Measurements from ENCODE around the gene TRERF1.

Gene TRERF1

DNA sequence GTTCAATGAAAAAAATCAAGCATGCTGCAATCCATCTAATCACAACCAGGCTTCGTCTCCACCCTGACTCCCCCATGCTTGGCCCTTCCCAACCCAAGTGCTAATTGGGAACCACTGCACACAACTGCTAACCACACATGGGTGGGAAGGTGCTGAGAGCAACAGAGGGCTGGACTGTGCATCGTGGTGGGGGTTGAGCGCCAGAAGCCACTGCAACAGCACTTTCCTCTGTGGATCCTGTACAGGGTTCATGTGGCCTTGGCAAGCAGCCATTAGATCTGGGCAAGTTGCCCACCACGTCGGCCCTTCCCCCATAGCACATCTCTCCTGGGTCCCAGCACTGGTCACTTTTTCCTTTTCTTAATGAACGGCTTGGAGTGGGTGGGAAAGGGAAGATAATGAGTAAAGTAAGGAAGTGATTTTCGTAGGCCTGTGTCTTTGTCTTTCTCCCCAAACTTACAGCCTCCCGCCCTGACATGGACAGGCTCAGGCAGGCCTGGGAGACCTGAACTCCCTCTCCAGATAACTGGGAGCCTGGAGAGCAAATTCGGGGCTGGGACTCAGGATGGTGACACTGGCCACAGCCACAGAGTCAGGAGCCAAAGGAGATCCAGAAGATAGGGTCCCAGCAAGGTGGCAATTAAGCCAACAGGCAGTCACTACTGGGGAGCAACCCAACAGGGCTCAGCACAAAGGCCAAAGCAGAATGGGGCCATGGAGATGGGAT lies 199.7 kb downstream of the TRERF1 start:
- peak; percentile 14 to 31 for DNase-seq
- TF ChIP-seq POLR2A (IDR thresholded peaks at IDR 0.05; ENCODE audit: low read length): no peak
- no peak for TF ChIP-seq GATA1 (IDR thresholded peaks at IDR 0.05; ENCODE audit: low read depth, low read length)

DNA sequence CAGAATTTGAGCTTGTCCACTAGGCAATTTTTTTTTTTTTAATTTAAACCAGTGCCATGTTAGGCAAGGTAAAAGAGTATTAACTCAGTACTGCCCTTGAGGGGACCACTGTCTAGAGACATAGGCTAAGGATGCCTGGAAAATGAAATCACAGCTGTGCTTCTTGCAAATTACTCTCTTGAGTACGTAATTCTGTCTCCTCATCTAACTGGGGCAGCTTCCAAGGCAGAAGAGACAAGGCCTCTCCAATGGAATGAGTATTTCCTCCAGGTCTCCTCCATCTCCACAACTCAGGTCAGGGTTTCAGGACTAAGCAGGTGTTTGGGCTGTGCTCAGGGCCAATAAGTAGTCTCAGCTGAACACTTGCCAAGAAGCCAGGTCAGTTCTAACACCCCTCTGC lies 200.2 kb downstream of the TRERF1 start:
- no peak for DNase-seq
- no peak for TF ChIP-seq POLR2A (IDR thresholded peaks at IDR 0.05; ENCODE audit: low read length)
- TF ChIP-seq GATA1 (IDR thresholded peaks at IDR 0.05; ENCODE audit: low read depth, low read length): no peak

DNA sequence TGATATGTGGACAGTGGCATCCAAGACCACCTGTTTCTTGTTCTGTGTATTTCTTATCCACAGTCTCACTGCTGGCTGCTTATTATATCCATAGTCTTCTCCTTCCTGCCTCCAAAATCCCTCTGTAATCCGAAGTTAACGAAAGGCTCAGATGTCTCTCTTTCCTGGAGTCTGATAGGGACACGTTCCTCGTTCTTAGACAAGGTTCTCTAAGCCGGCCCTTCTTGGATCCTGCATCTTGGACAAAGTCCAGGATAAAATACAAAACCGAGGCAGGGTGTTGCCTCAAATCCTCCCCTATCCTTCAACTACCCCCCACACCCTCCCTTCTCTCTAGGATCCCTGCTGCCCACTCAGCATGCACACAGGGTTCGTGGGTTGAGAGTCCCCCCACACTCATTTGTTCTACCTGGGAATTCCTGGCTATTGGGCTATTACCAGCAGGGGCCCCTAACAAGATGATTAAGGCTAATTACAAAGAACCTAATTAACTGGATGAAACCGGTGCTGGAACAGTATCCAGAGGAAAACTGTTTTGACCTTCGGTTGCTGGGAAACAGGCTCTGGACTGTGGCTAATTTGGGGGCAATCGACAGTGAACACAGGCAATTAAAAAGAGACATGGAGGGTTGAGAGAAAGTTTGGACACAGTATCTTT lies 201.3 kb downstream of the TRERF1 start:
- TF ChIP-seq GATA1 (IDR thresholded peaks at IDR 0.05; ENCODE audit: low read depth, low read length) (no peak), POLR2A (IDR thresholded peaks at IDR 0.05; ENCODE audit: low read length) (no peak)

GRCh38 chr6:42249279-42249678 lies 202.4 kb downstream of the TRERF1 start:
- TF ChIP-seq GATA1 (IDR thresholded peaks at IDR 0.05; ENCODE audit: low read depth, low read length): no peak
- DNase-seq: no peak

More for the DNA sequence above, 201.3 kb downstream of the TRERF1 start:
- DNase-seq: no peak

- TF ChIP-seq POLR2A (IDR thresholded peaks at IDR 0.05; ENCODE audit: low read length): no peak
- TF ChIP-seq GATA1 (IDR thresholded peaks at IDR 0.05; ENCODE audit: low read depth, low read length): no peak
- DNase-seq: no peak
Measured at GRCh38 chr6:42243046-42243445, 208.7 kb downstream of the TRERF1 start.

DNA sequence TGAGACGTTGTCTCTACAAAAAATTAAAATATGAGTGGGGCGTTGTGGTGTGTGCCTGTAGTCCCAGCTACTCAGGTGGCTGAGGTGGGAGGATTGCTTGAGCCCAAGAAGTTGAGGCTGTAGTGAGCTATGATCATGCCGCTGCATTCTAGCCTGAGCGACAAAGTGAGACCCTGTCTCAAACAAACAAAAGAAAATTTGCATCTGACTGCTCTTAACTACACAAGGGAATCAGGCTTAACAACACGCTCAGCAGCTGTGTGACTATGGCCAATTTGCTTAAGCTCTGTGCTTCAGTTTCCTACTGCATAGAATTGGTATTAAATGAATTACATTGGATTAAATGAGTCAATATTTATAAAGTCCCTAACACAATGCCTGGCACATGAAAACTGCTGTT lies 209.8 kb downstream of the TRERF1 start:
- DNase-seq: no peak
- TF ChIP-seq GATA1 (IDR thresholded peaks at IDR 0.05; ENCODE audit: low read depth, low read length) (no peak), POLR2A (IDR thresholded peaks at IDR 0.05; ENCODE audit: low read length) (no peak)

DNA sequence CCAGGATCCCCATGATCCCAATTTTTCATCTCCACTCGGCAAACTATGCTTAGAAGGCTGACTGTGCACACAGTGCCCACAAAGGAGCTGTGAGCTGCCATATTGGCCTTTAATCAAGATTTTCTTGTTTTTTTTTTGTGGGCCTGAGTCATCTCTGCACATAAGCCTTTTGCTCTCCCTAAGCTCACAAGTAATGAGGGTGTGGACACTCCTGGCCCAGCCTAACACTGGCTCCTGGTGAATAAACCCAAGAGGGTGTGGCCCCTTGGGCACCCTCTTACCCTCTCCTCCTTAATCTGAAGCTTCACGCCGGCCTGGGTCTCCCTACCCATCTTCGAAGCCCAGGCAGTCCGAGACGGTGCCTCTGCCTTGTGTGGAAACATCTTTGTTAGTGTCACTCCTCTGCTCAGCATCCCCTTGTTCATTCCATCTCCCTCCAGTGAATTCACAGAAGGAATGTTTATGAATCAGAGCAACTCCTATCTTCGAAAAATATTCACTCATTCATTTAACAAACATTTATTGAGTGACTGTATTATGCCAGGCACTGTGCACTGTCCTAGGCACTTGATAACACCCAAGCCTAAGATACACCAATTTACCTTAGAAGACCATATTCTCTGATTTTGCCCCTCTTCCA lies 211.9 kb downstream of the TRERF1 start:
- no peak for DNase-seq
- TF ChIP-seq GATA1 (IDR thresholded peaks at IDR 0.05; ENCODE audit: low read depth, low read length) (no peak), POLR2A (IDR thresholded peaks at IDR 0.05; ENCODE audit: low read length) (no peak)

DNA sequence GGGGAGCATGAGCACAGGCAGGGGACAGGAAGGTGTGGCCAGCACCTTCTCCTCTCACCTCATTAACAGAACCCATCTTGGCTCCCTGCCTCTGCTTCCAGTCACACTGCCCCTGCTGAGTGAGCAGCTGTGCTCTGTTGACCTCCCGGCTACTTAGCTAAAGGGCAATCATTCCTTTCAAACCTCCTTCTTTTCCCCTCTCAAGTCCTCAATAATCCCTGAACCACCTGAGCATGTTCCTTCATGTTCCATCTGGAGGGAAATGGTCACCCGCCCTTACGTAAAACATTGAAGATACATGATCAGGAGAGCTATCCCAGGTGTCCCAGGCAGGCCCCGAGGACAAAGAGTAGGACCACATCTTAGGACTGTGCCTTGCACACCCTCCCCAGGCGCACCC lies 212.4 kb downstream of the TRERF1 start:
- DNase-seq: no peak
- no peak for TF ChIP-seq GATA1 (IDR thresholded peaks at IDR 0.05; ENCODE audit: low read depth, low read length)
- no peak for TF ChIP-seq POLR2A (IDR thresholded peaks at IDR 0.05; ENCODE audit: low read length)

DNA sequence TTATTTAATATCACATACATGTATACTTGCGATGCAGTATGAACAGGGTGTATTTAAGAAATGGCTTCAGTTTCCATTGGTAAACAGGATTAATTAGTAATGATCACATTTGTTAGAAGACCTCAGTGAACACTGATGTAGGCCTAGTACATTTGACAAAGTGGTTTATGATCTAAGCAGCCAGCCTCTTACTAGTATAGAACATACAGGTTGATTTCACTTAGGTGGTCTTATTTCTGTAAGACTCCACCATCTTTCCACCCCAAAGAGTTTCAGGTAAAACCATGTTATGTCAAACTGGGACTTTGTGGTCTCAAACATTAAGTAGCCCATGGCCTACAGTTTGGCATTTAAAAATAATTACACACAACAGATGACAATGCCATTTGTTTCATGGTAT lies 213.9 kb downstream of the TRERF1 start:
- DNase-seq: no peak
- no peak for TF ChIP-seq POLR2A (IDR thresholded peaks at IDR 0.05; ENCODE audit: low read length)
- no peak for TF ChIP-seq GATA1 (IDR thresholded peaks at IDR 0.05; ENCODE audit: low read depth, low read length)

DNA sequence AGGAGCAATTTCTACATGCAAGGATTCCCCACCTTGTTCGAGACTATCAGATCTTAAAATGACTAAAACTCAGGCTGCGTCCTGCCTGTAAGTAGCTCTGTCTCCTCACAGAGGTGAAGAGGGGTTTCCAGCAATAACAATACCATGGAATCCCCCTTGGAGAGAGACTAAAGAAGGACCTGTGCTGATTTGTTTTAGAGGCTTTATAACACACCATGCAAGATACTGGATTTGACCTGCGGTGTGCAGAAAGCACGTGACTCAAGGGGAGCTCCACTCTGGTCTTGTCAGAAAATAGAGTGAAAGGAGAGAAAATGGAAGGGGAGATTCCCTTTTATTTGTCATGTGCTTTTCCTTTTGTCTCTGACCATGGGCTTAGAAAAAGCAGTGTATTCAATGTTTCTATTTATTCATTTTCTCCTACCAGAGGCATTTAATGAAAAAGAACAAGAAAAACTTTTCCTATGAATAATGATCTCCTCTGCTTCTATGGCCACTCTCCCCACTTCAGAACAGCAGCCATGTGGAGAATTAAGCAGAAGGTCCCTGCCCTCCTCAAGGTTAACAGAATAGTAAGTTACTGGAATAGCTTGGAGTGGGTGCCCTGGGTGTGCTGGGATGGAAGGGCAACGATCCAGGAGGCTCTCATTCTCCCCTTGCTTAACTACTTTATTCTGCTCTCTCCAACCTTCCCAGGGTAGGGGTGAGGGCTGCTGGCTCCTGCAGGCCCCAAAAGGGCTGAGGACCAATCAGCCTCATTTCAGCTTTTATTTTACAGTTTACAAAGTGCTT lies 214.8 kb downstream of the TRERF1 start:
- no peak for DNase-seq

DNA sequence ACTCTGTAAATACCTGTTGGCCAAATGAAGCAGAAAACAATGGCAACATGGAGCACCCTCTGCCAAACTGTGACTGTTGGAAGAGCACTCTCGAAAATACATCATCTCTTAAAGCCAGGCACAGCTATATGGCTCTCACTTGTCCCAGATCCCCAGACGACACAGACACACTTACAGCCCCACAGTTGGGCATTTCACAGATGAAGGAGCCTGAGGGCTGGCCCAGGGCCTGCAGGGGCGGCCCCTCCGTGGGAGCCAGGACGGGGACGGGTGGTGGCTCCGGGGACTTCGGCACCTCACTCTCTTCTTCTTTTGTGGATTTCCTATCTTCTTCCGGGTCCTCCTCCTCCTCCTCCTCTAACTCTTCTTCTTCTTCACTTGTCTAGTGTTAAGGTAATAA lies 215.7 kb downstream of the TRERF1 start:
- DNase-seq: no peak
- TF ChIP-seq POLR2A (IDR thresholded peaks at IDR 0.05; ENCODE audit: low read length) (no peak), GATA1 (IDR thresholded peaks at IDR 0.05; ENCODE audit: low read depth, low read length) (no peak)

More for the DNA sequence above, 214.8 kb downstream of the TRERF1 start:
- TF ChIP-seq GATA1 (IDR thresholded peaks at IDR 0.05; ENCODE audit: low read depth, low read length): no peak
- TF ChIP-seq POLR2A (IDR thresholded peaks at IDR 0.05; ENCODE audit: low read length): no peak

GRCh38 chr6:42232035-42232434 lies 219.7 kb downstream of the TRERF1 start:
- no peak for TF ChIP-seq GATA1 (IDR thresholded peaks at IDR 0.05; ENCODE audit: low read depth, low read length)
- no peak for TF ChIP-seq POLR2A (IDR thresholded peaks at IDR 0.05; ENCODE audit: low read length)

GRCh38 chr6:42230345-42231321 lies 221.1 kb downstream of the TRERF1 start:
- TF ChIP-seq POLR2A (IDR thresholded peaks at IDR 0.05; ENCODE audit: low read length): no peak
- TF ChIP-seq GATA1 (IDR thresholded peaks at IDR 0.05; ENCODE audit: low read depth, low read length): no peak
- peak; percentile 12 to 33 for DNase-seq

More at GRCh38 chr6:42232035-42232434, 219.7 kb downstream of the TRERF1 start:
- DNase-seq: no peak
